HG02884 (cell line): ENCODE measurements around the gene HLCS.

Source experiments
- ATAC-seq: cut with Tn5 transposase; IDR thresholded peaks from one replicate; pipeline ENCODE4 v1.9.1; 2021; ENCODE audit warnings: mild to moderate bottlenecking, moderate library complexity; ENCODE audit not compliant: unreplicated experiment

HLCS gene

DNA sequence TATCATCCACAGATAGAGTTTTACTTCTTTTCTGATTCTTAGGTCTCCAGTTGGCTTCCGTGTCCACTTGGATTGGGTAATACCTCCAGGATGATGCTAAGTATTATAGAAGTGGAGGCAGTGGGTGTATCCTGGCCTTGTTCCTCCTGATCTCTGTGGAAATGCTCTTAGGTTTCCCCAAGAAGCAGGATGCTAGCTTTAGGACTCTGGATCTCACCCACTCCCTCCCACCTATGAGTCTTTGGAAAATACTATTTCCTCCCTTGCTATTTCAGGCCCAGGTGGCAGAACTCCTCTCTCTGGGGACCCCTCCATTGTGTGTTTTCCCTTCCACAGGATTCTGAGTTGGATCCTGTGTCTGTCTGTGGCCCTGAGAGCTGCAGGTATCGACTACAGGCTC, 180.9 kb downstream of the HLCS start:
- ATAC-seq, result no peak

DNA sequence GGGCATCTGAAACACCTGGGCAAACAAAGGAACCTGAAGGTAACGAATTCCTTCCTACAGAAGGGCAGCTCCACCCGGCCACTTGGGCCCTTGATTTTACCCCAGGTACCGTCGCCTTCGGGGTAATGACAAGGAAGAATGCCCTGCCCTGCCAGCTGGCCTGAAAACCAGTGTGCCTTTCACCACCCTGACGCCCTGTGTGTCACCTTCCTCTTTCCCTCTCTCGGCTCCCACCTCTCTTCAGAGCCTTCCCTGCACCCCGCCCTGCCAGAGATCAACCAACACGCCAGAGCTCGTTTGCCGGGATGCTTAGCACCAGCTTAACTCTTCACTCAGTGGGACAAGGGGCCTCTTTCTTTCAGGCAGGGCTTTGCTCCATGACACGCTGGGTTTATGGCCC, 181.5 kb downstream of the HLCS start:
- ATAC-seq, result no peak

DNA sequence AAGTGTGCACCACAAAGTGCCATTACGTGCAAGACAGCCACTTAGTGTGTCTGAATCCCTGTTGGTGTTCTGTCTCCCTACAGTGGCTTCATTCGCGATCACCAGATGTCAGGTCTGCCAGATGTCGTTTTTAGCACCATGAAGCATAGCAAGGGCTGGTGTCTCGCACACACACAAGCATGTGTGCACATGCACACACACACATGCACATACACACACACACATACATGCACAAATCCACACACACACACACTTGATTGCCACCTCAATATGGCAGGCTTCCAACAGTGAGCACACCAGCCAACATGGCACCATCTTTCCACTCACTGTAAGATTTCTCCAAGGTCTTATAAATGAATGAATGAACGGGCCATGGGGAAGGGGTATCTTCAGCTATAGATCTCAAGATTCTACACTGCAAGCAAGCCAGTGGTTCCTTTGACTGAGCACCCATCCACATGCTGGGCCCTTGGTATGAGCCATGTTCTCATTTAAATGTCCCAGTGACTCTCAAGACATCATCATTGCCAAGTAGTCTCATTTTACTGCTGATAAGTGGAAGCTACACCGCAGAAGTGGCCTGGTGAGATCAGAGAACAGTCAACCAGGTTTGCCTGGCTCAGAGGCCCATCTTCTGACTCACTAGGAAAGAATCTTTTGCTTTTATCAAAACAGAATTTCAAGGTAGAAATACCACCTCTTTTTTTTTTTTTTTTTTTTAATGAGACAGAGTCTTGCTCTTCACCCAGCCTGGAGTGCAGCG, 182.7 kb downstream of the HLCS start:
- ATAC-seq, result no peak

DNA sequence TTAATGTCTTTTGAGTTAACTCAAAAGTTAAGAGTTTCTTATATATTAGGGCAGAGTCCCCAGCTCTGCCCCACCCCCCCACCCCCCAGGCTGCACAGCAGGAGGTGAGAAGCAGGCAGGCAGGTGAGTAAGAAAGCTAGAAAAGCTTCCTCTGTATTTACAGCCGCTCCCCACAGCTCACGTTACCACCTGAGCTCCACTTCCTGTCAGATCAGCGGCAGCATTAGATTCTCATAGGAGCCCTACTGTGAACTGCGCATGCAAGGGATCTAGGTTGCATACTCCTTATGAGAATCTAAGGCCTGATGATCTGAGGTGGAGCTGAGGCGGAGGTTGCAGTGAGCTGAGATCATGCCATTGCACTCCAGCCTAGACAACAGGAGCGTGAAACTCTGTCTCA, 185.6 kb downstream of the HLCS start:
- ATAC-seq, result no peak

DNA sequence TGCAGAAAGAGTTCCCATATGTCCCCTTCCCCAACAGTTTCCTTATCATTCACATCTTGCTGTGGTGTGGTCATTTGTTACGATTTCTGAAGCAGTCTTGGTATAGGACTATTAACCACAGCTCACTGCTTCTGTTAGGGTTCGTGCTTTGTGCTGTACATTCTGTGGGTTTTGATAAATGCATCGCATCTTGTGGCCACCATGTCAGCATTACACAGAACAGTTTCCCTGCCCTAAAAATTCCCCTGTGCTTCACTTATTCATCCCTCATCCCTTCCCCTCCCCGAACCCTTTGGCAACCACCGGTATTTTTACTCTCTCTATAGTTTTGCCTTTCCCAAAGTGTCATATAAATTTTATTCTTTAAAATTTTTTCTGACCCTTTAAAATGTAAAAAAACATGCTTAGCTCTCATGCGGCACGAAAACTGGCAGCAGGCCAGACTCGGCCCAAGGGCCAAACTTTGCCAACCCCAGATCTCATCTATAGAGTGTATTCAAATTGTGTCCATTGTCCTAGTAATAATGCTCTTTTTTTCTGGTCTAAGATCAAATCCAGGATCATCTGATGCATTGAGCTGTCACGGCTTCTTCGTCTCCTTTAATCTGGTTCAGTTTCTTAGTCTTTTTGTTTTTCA, 189.4 kb downstream of the HLCS start:
- no peak for ATAC-seq

DNA sequence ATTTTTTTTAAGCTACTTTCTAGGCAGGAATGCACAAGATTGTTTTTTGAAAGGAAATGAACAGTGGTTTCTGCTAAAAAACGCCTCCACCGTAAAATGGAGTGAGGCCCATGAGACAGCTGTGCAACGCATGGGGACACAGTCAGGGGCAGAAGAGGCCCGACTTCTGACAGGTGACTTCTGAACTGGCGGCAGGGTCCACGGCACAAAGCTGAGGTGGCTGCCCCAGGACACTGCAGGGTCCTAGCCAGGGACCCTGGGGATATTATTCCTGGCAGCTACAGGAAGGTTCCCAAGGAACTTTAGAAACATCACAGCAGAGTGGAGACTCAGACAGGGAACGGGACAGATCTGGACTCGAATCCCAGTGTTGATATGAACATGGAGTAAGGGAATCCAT, 192.5 kb downstream of the HLCS start:
- no peak for ATAC-seq

DNA sequence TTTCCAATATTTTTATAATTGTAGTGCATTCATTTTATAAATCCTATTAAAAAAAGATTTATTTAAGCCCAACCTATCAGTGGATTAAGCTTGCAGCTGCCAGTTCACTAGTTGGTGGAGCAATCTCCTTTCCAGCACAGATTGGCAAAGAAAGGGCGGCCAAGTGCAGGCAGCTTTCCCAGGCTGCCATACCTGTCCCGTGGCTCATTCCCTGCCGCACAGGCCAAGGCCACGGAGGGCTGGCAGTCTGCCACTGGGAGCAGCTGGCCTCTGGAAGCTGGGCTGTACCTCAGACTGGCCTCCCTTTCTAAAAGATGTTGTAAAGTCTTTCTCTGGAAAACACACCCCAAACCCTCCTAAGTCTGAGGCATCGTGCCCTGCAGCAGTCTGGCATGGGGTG, 193.4 kb downstream of the HLCS start:
- no peak for ATAC-seq

DNA sequence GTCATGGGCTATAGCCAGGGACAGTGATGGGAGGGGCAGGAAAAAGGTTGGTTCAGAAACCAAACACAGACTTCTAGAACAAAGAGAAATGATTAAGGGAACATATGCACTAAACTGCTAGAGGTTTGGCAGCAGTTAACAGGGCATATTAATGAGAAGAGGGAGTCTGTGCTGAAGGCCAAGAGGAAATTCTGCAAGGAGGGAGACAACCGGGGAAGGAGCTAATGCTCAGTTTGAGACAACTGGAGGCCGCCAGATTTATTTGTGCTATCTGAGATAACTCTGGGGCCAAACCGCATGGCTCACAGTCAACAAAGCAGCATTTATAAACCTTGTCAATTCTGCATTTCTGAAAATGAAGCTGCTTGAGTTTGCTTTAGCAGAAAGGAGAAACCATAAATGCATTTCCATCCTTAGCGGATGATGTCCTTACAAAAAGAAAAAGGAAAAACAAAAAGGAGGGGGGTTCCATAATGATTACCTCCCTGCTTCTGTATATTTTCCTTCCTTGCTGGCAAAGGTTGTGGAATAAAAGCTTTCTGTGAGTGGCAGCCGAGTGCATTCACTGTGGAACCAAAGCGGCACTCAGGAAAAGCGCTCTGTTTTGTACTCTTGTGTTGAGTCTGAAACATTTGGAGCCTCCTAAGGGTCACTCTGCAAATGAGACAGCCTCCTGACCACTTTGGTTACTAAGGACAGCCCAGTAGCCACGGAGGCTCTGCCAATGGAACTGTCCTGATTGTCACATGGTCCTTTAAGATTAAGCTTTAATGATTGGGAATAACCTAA, 197.2 kb downstream of the HLCS start:
- ATAC-seq, result no peak

DNA sequence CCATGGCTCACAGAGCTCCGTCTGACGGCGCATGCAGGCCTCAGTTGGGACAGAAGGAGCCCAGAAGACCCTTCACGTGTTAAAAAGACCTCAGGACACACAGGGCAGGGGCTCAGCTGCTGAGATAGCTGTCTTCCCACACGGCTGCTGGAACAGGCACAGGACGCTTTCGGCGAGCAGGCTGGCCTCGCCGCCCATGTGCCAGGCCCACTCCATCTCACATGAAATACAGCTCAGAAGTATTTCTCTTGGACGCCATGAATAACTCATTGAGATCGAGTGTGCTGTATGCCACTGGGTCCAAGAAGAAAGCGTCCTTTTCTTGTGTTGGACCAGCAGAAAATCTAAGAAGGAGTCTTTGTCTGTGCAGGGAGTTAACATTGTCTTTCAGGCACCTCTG, 198.0 kb downstream of the HLCS start:
- no peak for ATAC-seq

DNA sequence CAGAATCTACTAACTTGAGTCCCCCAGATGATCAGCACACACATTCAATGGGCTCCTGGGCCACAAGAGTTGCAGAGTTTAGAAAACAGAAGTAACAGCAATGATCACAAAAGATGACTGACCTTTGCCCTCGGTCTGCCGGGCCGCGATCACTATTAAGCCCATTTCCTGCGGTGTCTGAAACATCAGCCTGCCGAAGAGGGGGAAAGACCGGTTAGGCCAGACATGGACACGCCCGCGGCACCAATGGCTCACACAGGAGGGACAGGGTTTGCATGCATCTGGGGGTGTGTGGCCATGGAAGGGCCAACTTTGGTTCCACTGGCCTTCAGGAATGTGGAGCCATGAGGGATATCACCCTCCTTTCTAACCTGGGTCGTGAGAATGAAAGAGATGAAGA, 199.4 kb downstream of the HLCS start:
- no peak for ATAC-seq

DNA sequence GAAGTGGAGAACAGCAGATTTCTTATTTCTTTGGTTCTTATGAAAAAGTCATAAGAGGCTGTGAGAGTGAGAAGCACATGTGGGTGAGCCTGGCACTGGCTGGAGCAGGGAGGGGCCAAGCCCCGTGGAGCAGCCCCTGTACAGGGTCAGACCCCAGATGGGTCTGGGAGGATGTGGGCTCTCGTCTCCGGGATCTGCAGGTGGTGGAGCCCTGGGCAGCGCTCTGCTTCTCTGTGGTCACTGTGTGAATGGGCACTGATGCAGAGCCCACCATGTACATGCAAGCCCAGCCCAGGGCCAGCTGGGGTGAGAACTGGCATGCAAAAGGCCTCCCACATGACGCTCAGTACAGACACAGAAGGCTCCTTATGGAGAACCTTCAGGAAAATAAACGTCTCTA, 200.0 kb downstream of the HLCS start:
- ATAC-seq, result no peak

DNA sequence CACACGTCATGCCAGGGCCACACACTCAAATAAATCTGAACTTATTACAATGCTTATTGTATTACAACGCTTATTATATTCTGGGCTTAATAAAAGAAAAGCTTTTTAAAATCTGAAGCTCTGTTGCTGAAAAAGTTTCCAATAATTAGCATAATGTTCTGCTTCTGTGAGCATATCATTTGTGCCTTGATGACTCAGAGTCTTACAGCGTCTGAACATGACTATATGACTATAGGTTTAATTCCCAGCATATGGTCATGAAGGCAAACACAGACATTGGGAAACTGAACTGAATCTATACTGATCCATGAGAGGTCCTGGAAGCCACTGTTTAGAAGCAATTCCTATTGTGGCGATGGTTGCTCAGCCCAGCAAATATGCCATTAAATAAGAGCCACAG, 201.2 kb downstream of the HLCS start:
- no peak for ATAC-seq

DNA sequence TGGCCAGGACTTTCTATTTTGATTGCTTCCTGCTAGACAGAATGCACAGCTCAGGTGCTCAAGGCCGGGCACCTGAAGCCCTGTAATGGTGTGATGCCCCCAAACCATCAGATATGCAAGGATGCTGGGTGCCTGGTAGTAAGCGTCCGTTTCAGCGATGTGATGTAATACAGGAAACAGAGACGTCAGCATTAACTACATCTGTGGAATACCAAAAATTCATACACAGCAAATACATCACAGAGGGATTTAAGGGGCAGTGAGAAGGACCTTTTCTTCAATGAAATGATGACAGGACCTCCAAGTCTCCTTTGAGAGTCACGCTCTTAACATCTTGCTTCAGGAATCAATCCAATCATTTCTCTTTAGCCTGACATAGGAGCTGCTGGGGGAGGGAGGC, 203.2 kb downstream of the HLCS start:
- ATAC-seq, result no peak

DNA sequence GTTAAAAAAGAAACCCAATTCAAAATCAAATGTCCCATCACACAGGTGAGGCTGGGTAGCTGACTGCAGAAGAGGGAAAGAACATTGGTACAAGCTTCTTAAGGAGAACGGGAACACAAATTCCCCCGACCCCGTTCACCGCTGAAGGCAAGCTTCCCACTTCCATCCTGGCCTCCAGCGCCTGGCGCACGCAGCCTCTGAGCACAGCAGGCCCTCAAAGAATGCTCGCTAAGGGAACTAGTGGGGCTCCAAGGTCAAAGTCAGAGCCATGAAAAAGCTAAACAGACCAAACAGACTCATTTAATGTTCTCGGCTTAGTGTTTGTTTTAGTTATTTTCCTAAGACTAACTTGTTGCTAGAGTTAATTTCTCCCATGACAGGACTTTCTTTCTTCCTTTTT, 203.8 kb downstream of the HLCS start:
- no peak for ATAC-seq

DNA sequence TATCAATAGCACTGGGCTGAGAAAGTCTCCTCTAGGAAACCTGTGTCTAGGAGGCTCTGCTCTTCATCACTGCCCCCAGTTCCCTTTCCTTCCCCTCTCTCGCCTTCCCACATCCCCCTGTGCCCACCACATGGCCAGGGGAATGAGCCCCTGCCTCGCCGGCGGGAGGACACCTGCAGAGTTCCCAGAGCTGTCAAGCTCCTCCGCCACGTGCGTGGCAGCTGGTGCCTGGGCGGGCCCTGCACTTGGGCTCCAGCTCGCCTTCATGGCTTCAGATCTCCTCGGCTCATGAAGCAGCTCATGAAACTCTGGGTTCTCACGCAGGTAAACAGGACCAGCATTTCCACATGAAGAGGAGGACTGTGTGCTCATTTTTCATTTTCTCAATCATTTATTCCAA, 204.8 kb downstream of the HLCS start:
- ATAC-seq, result no peak

DNA sequence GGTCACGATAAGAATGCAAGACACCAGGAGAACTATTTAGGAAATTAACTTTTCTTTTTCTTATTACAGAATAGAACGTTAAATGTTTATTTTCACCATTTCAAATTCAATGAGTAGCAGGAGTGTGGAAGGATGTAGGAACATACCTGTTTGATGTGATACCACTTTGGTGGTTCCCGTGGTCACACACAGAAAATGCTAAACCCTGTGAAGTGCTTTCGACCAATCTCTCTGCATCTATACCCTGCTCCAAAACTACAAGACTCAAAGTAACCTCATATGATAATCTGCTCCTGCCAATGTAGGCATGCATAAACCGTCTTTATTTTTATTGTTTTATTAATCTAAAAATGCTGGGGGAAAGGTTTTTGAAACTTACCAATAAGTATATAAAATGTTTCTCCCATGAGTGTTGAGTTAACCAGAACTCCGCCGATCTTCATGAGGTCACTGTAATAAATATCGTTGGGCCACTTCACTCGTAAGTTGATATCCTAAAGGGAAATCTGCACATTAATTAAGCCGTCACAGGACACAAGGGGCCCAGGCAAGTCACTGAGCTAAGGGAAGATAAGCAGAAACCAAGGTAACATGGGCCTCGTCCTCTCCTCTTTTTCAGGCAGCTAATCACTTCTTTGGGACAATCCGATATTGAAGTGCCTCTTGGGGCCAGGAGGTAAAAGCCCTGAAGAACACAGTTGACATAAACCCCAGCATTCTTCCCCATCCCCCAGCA, 207.0 kb downstream of the HLCS start:
- ATAC-seq, result no peak

DNA sequence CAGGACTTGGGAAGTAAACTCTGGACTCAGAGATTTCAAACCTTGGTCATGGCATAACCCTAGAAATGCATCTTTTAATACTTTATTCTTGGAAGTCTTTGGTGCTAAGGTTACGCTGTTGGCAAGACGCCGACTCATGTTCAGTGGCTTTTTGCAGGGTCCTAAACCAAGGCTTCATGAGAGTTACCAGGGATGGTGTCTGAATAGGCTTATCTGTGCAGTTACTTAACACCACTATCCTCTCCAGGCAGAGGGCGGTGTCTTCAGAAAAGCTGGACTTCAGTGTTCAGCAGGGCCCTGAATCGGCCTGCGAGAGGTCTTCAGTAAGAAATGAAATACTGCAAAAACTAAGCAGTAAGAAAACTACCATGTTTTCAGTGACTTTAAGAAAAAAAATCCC, 209.3 kb downstream of the HLCS start:
- ATAC-seq, result no peak

DNA sequence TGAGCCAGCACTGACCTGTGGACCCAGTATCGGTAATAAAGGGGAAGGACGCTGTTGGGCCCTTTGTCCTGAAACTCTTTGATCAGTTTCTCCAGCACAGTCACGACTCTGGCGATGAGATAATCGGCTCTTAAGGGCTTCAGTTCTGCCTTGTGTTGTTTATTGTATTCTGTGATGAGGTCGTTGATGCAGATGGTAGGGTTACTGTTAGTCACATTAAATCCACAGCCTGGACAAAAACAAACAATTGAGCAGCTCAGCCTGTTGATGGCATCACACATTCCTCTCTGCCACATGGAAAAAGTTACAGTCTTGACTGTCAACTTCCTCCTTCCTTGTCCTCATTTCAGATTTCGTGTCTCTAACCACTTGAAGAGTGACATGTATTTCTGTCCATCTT, 209.9 kb downstream of the HLCS start:
- ATAC-seq, result no peak

DNA sequence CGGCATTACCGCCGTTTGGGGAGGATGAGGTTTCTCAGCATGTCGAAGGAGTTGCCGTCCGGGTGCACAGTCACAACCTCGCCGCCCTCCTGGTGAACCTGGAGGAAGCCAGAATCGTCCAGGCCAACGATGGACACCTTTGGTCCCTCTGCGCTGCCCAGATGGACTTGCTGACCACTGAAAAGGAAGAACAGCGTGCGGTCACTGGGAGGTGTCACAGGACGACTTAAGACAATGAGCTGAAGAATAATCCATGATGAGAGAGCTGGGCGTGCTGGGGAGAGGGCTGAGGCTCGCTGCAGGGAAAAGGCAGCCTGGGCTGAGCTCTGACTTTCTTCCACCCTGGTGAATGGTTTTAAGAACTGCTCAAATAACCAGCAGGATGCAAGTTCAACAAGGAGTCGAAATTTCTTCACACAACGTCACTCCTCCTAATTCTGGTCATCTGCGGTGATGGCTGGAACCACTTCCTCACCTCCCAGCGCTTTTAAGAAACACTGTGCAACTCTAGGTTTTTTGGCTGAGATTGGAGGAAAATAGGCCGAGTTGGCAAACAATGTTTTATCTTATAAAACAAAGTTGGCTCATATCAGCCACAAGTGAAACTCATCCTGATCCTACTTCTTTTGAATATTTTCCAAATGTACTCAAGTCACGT, 212.1 kb downstream of the HLCS start:
- no peak for ATAC-seq

DNA sequence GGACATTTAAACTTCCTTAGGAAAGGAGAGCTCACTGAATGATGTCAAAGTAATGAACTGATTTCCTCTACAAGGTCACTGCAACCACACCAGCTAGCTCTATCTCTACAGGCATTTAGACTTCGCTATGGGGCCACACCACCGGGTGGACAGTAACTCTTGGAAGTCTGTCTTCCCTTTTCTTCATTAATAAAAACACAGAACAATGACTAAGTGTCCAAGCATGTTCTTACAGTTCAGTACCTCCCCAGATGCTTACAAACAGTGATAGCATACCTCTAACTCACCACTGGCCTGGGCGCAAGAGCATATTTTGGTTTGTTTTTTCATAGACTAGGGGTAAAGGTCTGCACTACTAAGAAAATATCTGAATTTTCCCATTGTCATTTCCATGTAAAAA, 212.9 kb downstream of the HLCS start:
- no peak for ATAC-seq

DNA sequence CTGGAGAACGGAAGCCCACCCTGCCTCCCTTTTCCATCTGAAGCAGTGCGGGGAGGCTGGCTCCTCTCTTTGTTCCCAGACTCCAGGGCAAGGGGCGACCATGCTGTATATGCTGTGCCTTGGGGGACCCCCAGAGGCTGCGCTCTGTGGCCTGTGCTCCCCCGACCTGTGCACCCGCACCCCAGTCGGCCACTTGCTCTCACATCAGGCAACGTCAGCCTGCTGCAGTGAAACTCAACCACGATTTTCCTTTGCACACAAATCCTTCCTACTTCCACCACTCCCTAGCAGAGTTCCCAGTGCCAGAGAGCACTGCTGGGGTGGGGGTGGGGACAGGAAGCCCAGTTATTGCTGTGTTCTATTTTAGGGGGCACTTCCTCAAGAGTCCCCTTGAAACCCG, 215.1 kb downstream of the HLCS start:
- ATAC-seq, result no peak
